HepG2 (cell line): ENCODE data around the gene FRMD1. TPM values are rescaled to one million over a fixed set of nuclear protein-coding genes. Genes with fewer than 3 reads are reported as not detected.

Experiments used
- ATAC-seq: fragments of 200-7000 bp; cut with Tn5 transposase; 3 replicates; pipeline ENCODE4 v1.9.1; 2020; ENCODE audit warnings: mild to moderate bottlenecking, moderate library complexity
- BruUV-seq: library from RNA; stranded (reverse); fragments of 400-500 nt; replicated peaks from 2 replicates; lab custom pipeline; 2021; lab: Mats Ljungman, UMichigan
- CTCF ChIA-PET: fragments of 300-600 bp; formaldehyde crosslinking; extraction: SDS; loops from one replicate; lab custom pipeline; 2021; ENCODE audit warnings: low total read pairs, inconsistent platforms, low intra/inter-chr PET ratio; lab: Yijun Ruan, JAX
- POLR2A ChIA-PET: fragments of 350-600 bp; sonication (Branson Sonifier 250); formaldehyde crosslinking; loops from one replicate; lab custom pipeline; 2020; ENCODE audit warnings: antibody characterized with exemption, inconsistent platforms; lab: Yijun Ruan, JAX
- DNase-seq: peaks from one replicate; pipeline ENCODE4 v3.0.0-alpha.2; 2015; ENCODE audit warnings: low spot score
- FAIRE-seq: peaks from 3 replicates; lab custom pipeline; 2011; peaks lifted over from hg19 to GRCh38; lab: Jason Lieb, UNC
- H2AFZ ChIP-seq: one replicate; pipeline ENCODE4 v1.6.1; 2011; ENCODE audit warnings: low read length, inconsistent platforms
- H3K27ac ChIP-seq: fragments of 300-600 bp; 3 replicates; pipeline ENCODE4 v1.8.0; 2011; ENCODE audit warnings: mixed run types, mild to moderate bottlenecking, mixed read lengths, low read length, inconsistent platforms; ENCODE audit not compliant: insufficient read depth; ENCODE audit errors: extremely low read length
- H3K27me3 ChIP-seq, 2 experiments: fragments of 200-600 bp in 1 of 2; 2 replicates in 1 of 2; 3 replicates in 1 of 2; pipeline versions ENCODE4 v1.6.0 to v1.8.0; 2011; ENCODE audit warnings: low read length in 2 of 2, mild to moderate bottlenecking in 2 of 2, moderate library complexity in 2 of 2, inconsistent platforms in 1 of 2; ENCODE audit not compliant: insufficient read depth in 2 of 2, control insufficient read depth in 1 of 2
- H3K36me3 ChIP-seq, 2 experiments: fragments of 200-600 bp in 1 of 2; replicated peaks in 1 of 2; 2 replicates in 1 of 2; 3 replicates in 1 of 2; pipeline versions ENCODE4 v1.5.1 to v1.8.0; 2011; ENCODE audit warnings: low read length in 2 of 2, inconsistent platforms in 1 of 2; ENCODE audit not compliant: insufficient read depth in 2 of 2, control insufficient read depth in 1 of 2
- H3K4me1 ChIP-seq: 2 replicates; pipeline ENCODE4 v1.5.1; 2012; ENCODE audit warnings: low read length, inconsistent platforms; ENCODE audit not compliant: insufficient read depth
- H3K4me2 ChIP-seq: 2 replicates; pipeline ENCODE4 v1.6.0; 2011; ENCODE audit warnings: low read depth, low read length, inconsistent platforms
- H3K4me3 ChIP-seq, 3 experiments: fragments of 200-600 bp in 1 of 3; sonication (generic), shearing (Covaris generic) in 1 of 3; replicated peaks in 1 of 3; 2 replicates each; pipeline ENCODE4 v1.5.1; 2011 to 2016; ENCODE audit warnings: low read length in 3 of 3, inconsistent platforms in 2 of 3, low read depth in 2 of 3, mild to moderate bottlenecking in 2 of 3, control low read depth in 1 of 3, mixed read lengths in 1 of 3; ENCODE audit not compliant: insufficient read depth in 1 of 3
- H3K79me2 ChIP-seq: one replicate; pipeline ENCODE4 v1.6.1; 2011; ENCODE audit warnings: low read length, inconsistent platforms; ENCODE audit not compliant: insufficient read depth
- H3K9ac ChIP-seq: 2 replicates; pipeline ENCODE4 v1.6.0; 2011; ENCODE audit warnings: mild to moderate bottlenecking, low read depth, low read length, inconsistent platforms; ENCODE audit not compliant: insufficient read depth
- H3K9me3 ChIP-seq: 2 replicates; pipeline ENCODE4 v1.5.1; 2012; ENCODE audit warnings: mild to moderate bottlenecking, low read length
- H4K20me1 ChIP-seq: 2 replicates; pipeline ENCODE4 v1.6.0; 2011; ENCODE audit warnings: inconsistent platforms, mild to moderate bottlenecking, low read length, moderate library complexity; ENCODE audit not compliant: insufficient read depth
- ATF3 ChIP-seq: sonication (generic); formaldehyde crosslinking; IDR thresholded peaks from 2 replicates; pipeline ENCODE4 v1.4.0; 2020; ENCODE audit warnings: missing genetic modification reagents
- CC2D1A ChIP-seq: sonication (generic); formaldehyde crosslinking; IDR thresholded peaks from 2 replicates; pipeline ENCODE4 v1.8.1; 2023; ENCODE audit warnings: mild to moderate bottlenecking, missing genetic modification reagents
- CEBPB ChIP-seq: IDR thresholded peaks from 2 replicates; pipeline ENCODE4 v1.6.1; 2011; ENCODE audit warnings: low read depth, low read length, improper control_type of control experiment, borderline replicate concordance
- ELF1 ChIP-seq: sonication (generic); formaldehyde crosslinking; IDR thresholded peaks from 2 replicates; pipeline ENCODE4 v1.4.0; 2020; ENCODE audit warnings: missing genetic modification reagents
- HHEX ChIP-seq: IDR thresholded peaks from 2 replicates; pipeline ENCODE4 v1.6.1; 2016; ENCODE audit warnings: control low read depth
- HNRNPUL1 ChIP-seq: fragments of 200-400 bp; formaldehyde crosslinking; IDR thresholded peaks from 2 replicates; pipeline ENCODE4 v1.6.1; 2017; ENCODE audit warnings: low read depth, mild to moderate bottlenecking, low read length, moderate library complexity
- KDM4B ChIP-seq: sonication (generic); formaldehyde crosslinking; IDR thresholded peaks from 2 replicates; pipeline ENCODE4 v1.4.0; 2020; ENCODE audit warnings: missing genetic modification reagents
- MAZ ChIP-seq, 2 experiments: sonication (generic) in 1 of 2; formaldehyde crosslinking in 1 of 2; IDR thresholded peaks; 2 replicates each; pipeline versions ENCODE4 v1.5.0 to v1.6.1; 2012 to 2020; ENCODE audit warnings: low read depth in 2 of 2, mild to moderate bottlenecking in 2 of 2, borderline replicate concordance in 1 of 2, improper control_type of control experiment in 1 of 2, low read length in 1 of 2, missing genetic modification reagents in 1 of 2, moderate library complexity in 1 of 2
- RFX5 ChIP-seq: IDR thresholded peaks from 2 replicates; pipeline ENCODE4 v1.6.1; 2011; ENCODE audit warnings: low read depth, low read length, improper control_type of control experiment
- SIN3A ChIP-seq: IDR thresholded peaks from 2 replicates; pipeline ENCODE4 v1.6.1; 2011; ENCODE audit warnings: low read depth, mild to moderate bottlenecking, control low read depth, low read length, borderline replicate concordance
- TBX2 ChIP-seq: sonication (generic); formaldehyde crosslinking; IDR thresholded peaks from 2 replicates; pipeline ENCODE4 v1.5.0; 2020; ENCODE audit warnings: missing genetic modification reagents, mild to moderate bottlenecking, borderline replicate concordance
- ZNF17 ChIP-seq: sonication (generic); formaldehyde crosslinking; IDR thresholded peaks from 2 replicates; pipeline ENCODE4 v1.5.0; 2020; ENCODE audit warnings: mild to moderate bottlenecking, missing genetic modification reagents
- ZNF263 ChIP-seq: sonication (generic); formaldehyde crosslinking; IDR thresholded peaks from 2 replicates; pipeline ENCODE4 v1.4.0; 2020; ENCODE audit warnings: missing genetic modification reagents
- ZNF543 ChIP-seq: sonication (generic); formaldehyde crosslinking; IDR thresholded peaks from 2 replicates; pipeline ENCODE4 v1.4.0; 2020; ENCODE audit warnings: mild to moderate bottlenecking, missing genetic modification reagents
- ZSCAN30 ChIP-seq: sonication (generic); formaldehyde crosslinking; IDR thresholded peaks from 2 replicates; pipeline ENCODE4 v1.5.0; 2020; ENCODE audit warnings: mild to moderate bottlenecking, missing genetic modification reagents
- WGBS: methylation state at CpG from one replicate; pipeline ENCODE4 v1.1.6; 2017; ENCODE audit warnings: low lambda C conversion rate; 5-methylcytosine and 5-hydroxymethylcytosine counted together
- in situ Hi-C: cut with HindIII; loops from 2 replicates; pipeline ENCODE4 v1.10.0; 2017; ENCODE audit warnings: low pct_unique_long_range_greater_than_20kb; ENCODE audit not compliant: extremely low pct_ligation_motif_present
- intact Hi-C: fragments of 100-400 bp; cut with micrococcal nuclease; formaldehyde crosslinking; loops from one replicate; pipeline ENCODE4 v1.10.0; 2022; ENCODE audit not compliant: unreplicated experiment
- polyA plus RNA-seq, 8 experiments: library from polyadenylated mRNA; depleted of rRNA in 3 of 8; stranded (reverse) in 7 of 8; unstranded in 1 of 8; fragments of >200 nt; fragmentation: Illumina TruSeq in 4 of 8; extraction: Trizol in 4 of 8; gene quantifications; 2 replicates each; pipeline versions ENCODE4 v1.2.1 to v1.2.3, GENCODE V29; 2011 to 2016; ENCODE audit warnings: low read depth in 4 of 8, missing spikeins in 1 of 8, mixed read lengths in 1 of 8; ENCODE audit not compliant: insufficient read depth in 1 of 8
- total RNA-seq, 5 experiments: library from RNA; depleted of rRNA; stranded (reverse); fragments of >200 nt; fragmentation: Illumina TruSeq; extraction: Trizol; gene quantifications; 2 replicates each; pipeline ENCODE4 v1.2.3, GENCODE V29; 2016; ENCODE audit warnings: low read depth in 1 of 5
- TF ChIP-seq, protein P1 (sequence below): sonication (generic); formaldehyde crosslinking; IDR thresholded peaks from 2 replicates; pipeline ENCODE4 v1.5.0; 2020; ENCODE audit warnings: mild to moderate bottlenecking, missing genetic modification reagents

FRMD1 gene
- total and polyA plus RNA-seq, 2 of the 13 experiments (the other 11 are each of a cell fraction or from before 2014, with no cell fraction given), result 0.01 TPM; not detected in 1

DNA sequence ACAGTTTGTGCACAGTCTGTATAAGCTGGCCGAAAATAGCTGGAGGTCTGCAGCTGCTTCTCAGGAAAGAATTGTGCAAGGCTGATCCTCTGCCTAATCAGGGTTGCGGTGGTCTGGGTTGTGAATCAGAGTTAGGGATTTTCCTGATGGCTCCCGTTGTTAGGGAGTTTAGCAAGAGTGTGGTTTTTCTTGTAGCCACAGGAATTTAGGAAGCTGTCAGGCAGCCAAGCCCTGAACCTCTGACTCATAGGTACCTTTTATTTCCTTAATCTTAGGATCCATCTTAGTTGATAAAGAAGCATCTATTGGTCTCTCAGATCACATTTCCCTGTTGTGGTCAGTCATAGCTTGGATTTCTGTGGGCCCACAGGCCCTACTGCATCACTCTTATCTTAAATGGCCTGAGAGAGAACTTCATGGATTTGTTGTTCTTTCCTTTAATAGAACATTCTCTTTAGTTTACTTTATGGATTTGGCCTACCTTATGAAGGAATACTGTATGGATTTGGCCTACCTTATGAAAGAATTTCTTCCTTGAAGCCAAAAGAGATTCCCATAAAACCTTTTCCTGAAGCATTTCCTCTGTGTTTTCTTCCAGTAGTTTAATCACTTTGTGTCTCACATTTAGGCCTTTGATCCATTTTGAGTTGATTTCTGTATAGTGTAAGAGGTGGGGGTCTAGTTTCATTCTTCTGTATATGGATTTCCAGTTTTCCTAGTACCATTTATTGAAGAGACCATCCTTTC, 71.2 kb downstream of the FRMD1 start:
- intact Hi-C loops (no loop called here), in situ Hi-C loops (no loop called here)
- WGBS, result 0% methylated on average over 3 of the region's 3 CpGs
- Histone ChIP-seq H3K79me2 (no peaks in the 10 kb centered on the region), H3K9ac (no peak overlapping the region), H3K4me3 (no peak overlapping the region), H4K20me1 (no peaks in the 10 kb centered on the region), H3K4me1 (no peaks in the 10 kb centered on the region), H3K9me3 (peaks cover 26% of the 10 kb centered on the region), H3K36me3 (no peaks in the 10 kb centered on the region), H2AFZ (no peak overlapping the region), H3K4me2 (no peak overlapping the region), H3K27me3 (peaks cover 0 to 22% of the 10 kb centered on the region in 2 experiments; a peak in 3 of 5 replicates), H3K27ac (no peak overlapping the region)
- DNase-seq, result peak; percentile 28
- TF ChIP-seq RFX5, result peak; percentile 77; the same call in 1 of the 2 replicates
- peak; percentile 27; the same call in 1 of the 2 replicates for TF ChIP-seq CEBPB
- TF ChIP-seq CC2D1A, result no peak
- no peak for TF ChIP-seq TBX2 (CRISPR knock-in tag)
- POLR2A ChIA-PET, result no interaction called here
- no TSS peak for BruUV-seq
- no peak for FAIRE-seq
- ATAC-seq, result no peak; the same call in 2 of the 3 replicates
- CTCF ChIA-PET, result no interaction called here

- in situ Hi-C loops, result no loop called here
- no peak overlapping the region for H2AFZ ChIP-seq
- ChIA-PET POLR2A (no interaction called here), CTCF (no interaction called here)
- H4K20me1 ChIP-seq, result no peaks in the 10 kb centered on the region
- FAIRE-seq (no peak), DNase-seq (no peak), ATAC-seq (no peak)
- H3K4me1 ChIP-seq, result no peaks in the 10 kb centered on the region
- no peaks in the 10 kb centered on the region for H3K36me3 ChIP-seq
- peaks cover 0 to 22% of the 10 kb centered on the region in 2 experiments; a peak in 4 of 5 replicates for H3K27me3 ChIP-seq
- BruUV-seq, result no TSS peak
- no peaks in the 10 kb centered on the region for H3K79me2 ChIP-seq
- H3K9ac ChIP-seq, result no peak overlapping the region
- no peak overlapping the region for H3K27ac ChIP-seq
- no peak overlapping the region for H3K4me2 ChIP-seq
- intact Hi-C loops, result no loop called here
- no peak overlapping the region for H3K4me3 ChIP-seq
- peaks cover 6% of the 10 kb centered on the region for H3K9me3 ChIP-seq
- 69% methylated on average over 6 of the region's 6 CpGs for WGBS
- TF ChIP-seq, protein P1, sequence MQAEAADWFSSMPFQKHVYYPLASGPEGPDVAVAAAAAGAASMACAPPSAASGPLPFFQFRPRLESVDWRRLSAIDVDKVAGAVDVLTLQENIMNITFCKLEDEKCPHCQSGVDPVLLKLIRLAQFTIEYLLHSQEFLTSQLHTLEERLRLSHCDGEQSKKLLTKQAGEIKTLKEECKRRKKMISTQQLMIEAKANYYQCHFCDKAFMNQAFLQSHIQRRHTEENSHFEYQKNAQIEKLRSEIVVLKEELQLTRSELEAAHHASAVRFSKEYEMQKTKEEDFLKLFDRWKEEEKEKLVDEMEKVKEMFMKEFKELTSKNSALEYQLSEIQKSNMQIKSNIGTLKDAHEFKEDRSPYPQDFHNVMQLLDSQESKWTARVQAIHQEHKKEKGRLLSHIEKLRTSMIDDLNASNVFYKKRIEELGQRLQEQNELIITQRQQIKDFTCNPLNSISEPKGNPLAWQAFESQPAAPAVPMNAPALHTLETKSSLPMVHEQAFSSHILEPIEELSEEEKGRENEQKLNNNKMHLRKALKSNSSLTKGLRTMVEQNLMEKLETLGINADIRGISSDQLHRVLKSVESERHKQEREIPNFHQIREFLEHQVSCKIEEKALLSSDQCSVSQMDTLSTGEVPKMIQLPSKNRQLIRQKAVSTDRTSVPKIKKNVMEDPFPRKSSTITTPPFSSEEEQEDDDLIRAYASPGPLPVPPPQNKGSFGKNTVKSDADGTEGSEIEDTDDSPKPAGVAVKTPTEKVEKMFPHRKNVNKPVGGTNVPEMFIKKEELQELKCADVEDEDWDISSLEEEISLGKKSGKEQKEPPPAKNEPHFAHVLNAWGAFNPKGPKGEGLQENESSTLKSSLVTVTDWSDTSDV (CRISPR knock-in tag), result no peak
- no peak for TF ChIP-seq KDM4B (CRISPR knock-in tag)
- no peak for TF ChIP-seq ZSCAN30
- TF ChIP-seq ATF3 (CRISPR knock-in tag), result no peak
- no peak for TF ChIP-seq ZNF17 (CRISPR knock-in tag)
- no peak for TF ChIP-seq SIN3A
- no peak for TF ChIP-seq ELF1 (CRISPR knock-in tag)
- TF ChIP-seq ZNF263 (CRISPR knock-in tag), result no peak
- no peak for TF ChIP-seq ZNF543 (CRISPR knock-in tag)
- TF ChIP-seq HNRNPUL1, result no peak
- TF ChIP-seq MAZ (IDR thresholded peaks at IDR 0.05; ENCODE audit: borderline replicate concordance, low read depth, low read length), result no peak
- TF ChIP-seq MAZ (CRISPR knock-in tag; IDR thresholded peaks at IDR 0.05; ENCODE audit: low read depth), result no peak
- TF ChIP-seq HHEX (CRISPR knock-in tag), result no peak
These were observed 73.2 kb downstream of the FRMD1 start for GRCh38 chr6:168005796-168006195.
